ENCODE measurements around the gene TEX55.
"Not testable (repeated sequence)": the region's sequence is repeated elsewhere in the genome, so short reads cannot be mapped to it uniquely, and the experiment has no call there.

GRCh38 chr3:119132291-119132690, 13.7 kb upstream of the TEX55 start:
- TF ChIP-seq, protein P1, sequence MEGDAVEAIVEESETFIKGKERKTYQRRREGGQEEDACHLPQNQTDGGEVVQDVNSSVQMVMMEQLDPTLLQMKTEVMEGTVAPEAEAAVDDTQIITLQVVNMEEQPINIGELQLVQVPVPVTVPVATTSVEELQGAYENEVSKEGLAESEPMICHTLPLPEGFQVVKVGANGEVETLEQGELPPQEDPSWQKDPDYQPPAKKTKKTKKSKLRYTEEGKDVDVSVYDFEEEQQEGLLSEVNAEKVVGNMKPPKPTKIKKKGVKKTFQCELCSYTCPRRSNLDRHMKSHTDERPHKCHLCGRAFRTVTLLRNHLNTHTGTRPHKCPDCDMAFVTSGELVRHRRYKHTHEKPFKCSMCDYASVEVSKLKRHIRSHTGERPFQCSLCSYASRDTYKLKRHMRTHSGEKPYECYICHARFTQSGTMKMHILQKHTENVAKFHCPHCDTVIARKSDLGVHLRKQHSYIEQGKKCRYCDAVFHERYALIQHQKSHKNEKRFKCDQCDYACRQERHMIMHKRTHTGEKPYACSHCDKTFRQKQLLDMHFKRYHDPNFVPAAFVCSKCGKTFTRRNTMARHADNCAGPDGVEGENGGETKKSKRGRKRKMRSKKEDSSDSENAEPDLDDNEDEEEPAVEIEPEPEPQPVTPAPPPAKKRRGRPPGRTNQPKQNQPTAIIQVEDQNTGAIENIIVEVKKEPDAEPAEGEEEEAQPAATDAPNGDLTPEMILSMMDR (IDR thresholded peaks at IDR 0.05), result not testable (repeated sequence)
- not testable (repeated sequence) for TF ChIP-seq EZH2 (IDR thresholded peaks at IDR 0.05; ENCODE audit: borderline replicate concordance, insufficient read depth, low read depth, low read length, poor library complexity, severe bottlenecking)

Measured in B cell (primary cell).